ENCODE measurements around the gene CER1. TPM values are rescaled to one million over a fixed set of nuclear protein-coding genes. Genes with fewer than 3 reads are reported as not detected.

Gene CER1
- total and polyA plus RNA-seq, 9 of the 15 experiments (the other 6 are each of a cell fraction or from before 2014, with no cell fraction given): not detected

- ATAC-seq: no peak
- Histone ChIP-seq H3K4me1 (replicated peaks in 1 of 2; ENCODE audit: control insufficient read depth in 2 of 2, insufficient read depth in 2 of 2, low read length in 2 of 2) (no peaks in the 10 kb centered on the region), H3K4me3 (no peak overlapping the region), H3K4me2 (ENCODE audit: insufficient read depth, low read length) (no peak overlapping the region), H3K9me3 (replicated peaks; ENCODE audit: control insufficient read depth, insufficient read depth, low read depth, low read length) (no peaks in the 10 kb centered on the region), H2AFZ (ENCODE audit: low read depth, low read length) (no peak overlapping the region), H3K9ac (ENCODE audit: insufficient read depth in 1 of 2, low read depth in 2 of 2, low read length in 2 of 2) (no peak overlapping the region), H3K27me3 (ENCODE audit: control insufficient read depth in 2 of 2, insufficient read depth in 2 of 2, low read length in 2 of 2) (no peaks in the 10 kb centered on the region), H3K36me3 (ENCODE audit: control insufficient read depth, insufficient read depth, low read length) (no peaks in the 10 kb centered on the region), H3K27ac (ENCODE audit: extremely low read depth, low read depth, low read length) (no peak overlapping the region), H4K20me1 (replicated peaks; ENCODE audit: control insufficient read depth, insufficient read depth, low read length) (no peaks in the 10 kb centered on the region), H3K79me2 (ENCODE audit: control insufficient read depth, insufficient read depth, low read length) (no peaks in the 10 kb centered on the region), H3K9me1 (ENCODE audit: control insufficient read depth, insufficient read depth, low read length) (no peaks in the 10 kb centered on the region)
- in situ Hi-C loops (cut with MboI) (no loop called here), intact Hi-C loops (cut with micrococcal nuclease) (no loop called here)
- 5% methylated on average over 5 of the region's 5 CpGs for WGBS (ENCODE audit: insufficient coverage, low coverage, missing lambda C conversion rate)
- ChIA-PET POLR2A (no interaction called here), CTCF (ENCODE audit: low intra/inter-chr PET ratio) (no interaction called here)
- no peak for FAIRE-seq
- TF ChIP-seq ZNF316 (IDR thresholded peaks at IDR 0.05): peak; percentile 81
- TF ChIP-seq MAFG (tag; conservative IDR thresholded peaks at IDR 0.05): peak; percentile 66
- no peak for TF ChIP-seq TAF9B (IDR thresholded peaks at IDR 0.05; ENCODE audit: partially characterized antibody)
- TF ChIP-seq MAFF (IDR thresholded peaks at IDR 0.05; ENCODE audit: low read length): peak; percentile 82
- TF ChIP-seq MAFK (IDR thresholded peaks at IDR 0.05; ENCODE audit: low read length): peak; percentile 69
- TF ChIP-seq ZNF444 (CRISPR knock-in tag; IDR thresholded peaks at IDR 0.05): no peak
- TF ChIP-seq TAF7 (tag; IDR thresholded peaks at IDR 0.05): no peak
- peak; percentile 71 for TF ChIP-seq C11orf30 (IDR thresholded peaks at IDR 0.05; ENCODE audit: low read depth)
- DNase-seq (ENCODE audit: extremely low read depth in 1 of 4, low spot score in 3 of 4): no peak
- no TSS peak for BruUV-seq (replicated peaks)
Measured at GRCh38 chr9:14733133-14733532, 10.6 kb upstream of the CER1 start.

Measured in K562 (cell line).